Activated naive CD4-positive, alpha-beta T cell treated with anti-CD3 and anti-CD28 coated beads for 36 hours (primary cell): ENCODE data around the gene CLTA. TPM values are rescaled to one million over a fixed set of nuclear protein-coding genes. Genes with fewer than 3 reads are reported as not detected.

Experiments used
- CTCF ChIA-PET: fragments of 350-600 bp; sonication (Branson Sonifier 250); formaldehyde crosslinking; loops from one replicate; lab custom pipeline; 2021; ENCODE audit warnings: antibody characterized with exemption; lab: Charles Lee
- DNase-seq: peaks from one replicate; pipeline ENCODE4 v3.0.0-alpha.2; 2020
- H3K27ac Mint-ChIP-seq: one replicate; pipeline ENCODE4 v1.8.0; 2021; ENCODE audit warnings: mild to moderate bottlenecking, mixed read lengths
- H3K27me3 Mint-ChIP-seq: one replicate; pipeline ENCODE4 v1.8.0; 2021; ENCODE audit warnings: low read depth, mixed read lengths
- H3K36me3 Mint-ChIP-seq: one replicate; pipeline ENCODE4 v1.8.0; 2021; ENCODE audit warnings: low read depth, mixed read lengths
- H3K4me1 Mint-ChIP-seq: one replicate; pipeline ENCODE4 v1.8.0; 2021; ENCODE audit warnings: low read depth, mixed read lengths
- H3K4me3 Mint-ChIP-seq: one replicate; pipeline ENCODE4 v1.8.0; 2021; ENCODE audit warnings: mild to moderate bottlenecking, moderate library complexity, mixed read lengths
- H3K9me3 Mint-ChIP-seq: one replicate; pipeline ENCODE4 v1.8.0; 2021; ENCODE audit warnings: mixed read lengths
- intact Hi-C: fragments of 100-400 bp; cut with micrococcal nuclease; formaldehyde crosslinking; loops from one replicate; pipeline ENCODE4 v1.15.1; 2023
- total RNA-seq, 2 experiments: library from RNA; stranded (reverse); gene quantifications; one replicate each; pipeline ENCODE4 v1.2.3, GENCODE V29; 2021

Gene CLTA
- 100 to 1,000 TPM in 1 of 2 experiments, 10 to 100 TPM in 1; 96.4 to 101 TPM for total RNA-seq

GRCh38 chr9:36190388-36191289, at the start of gene CLTA:
Gene CLTA (plus strand): TSS chr9:36190921. CDS start chr9:36191057, 136 bp downstream.
- CTCF ChIA-PET: interaction anchor here (0.6 to 3.5 kb wide), 31 partner anchors 9 to 538 kb away, joined by 3 to 34 read pairs (median 4); partner anchors contain the start of gene GLIPR2
- Mint-ChIP-seq H3K36me3 (peaks cover 15% of the 10 kb centered on the region), H3K4me3 (peak within 1 kb of the TSS; percentile 84), H3K27ac (peak within 1 kb of the TSS; percentile 84), H3K4me1 (peaks cover 42% of the 10 kb centered on the region), H3K27me3 (no peaks in the 10 kb centered on the region), H3K9me3 (no peaks in the 10 kb centered on the region)
- intact Hi-C loops: loop anchor here (1.0 to 2.0 kb wide), 10 partner anchors 38 to 1080 kb away; partner anchors contain the start of genes GLIPR2, GNE, RECK and RNF38
- peak; percentile 98 for DNase-seq

DNA sequence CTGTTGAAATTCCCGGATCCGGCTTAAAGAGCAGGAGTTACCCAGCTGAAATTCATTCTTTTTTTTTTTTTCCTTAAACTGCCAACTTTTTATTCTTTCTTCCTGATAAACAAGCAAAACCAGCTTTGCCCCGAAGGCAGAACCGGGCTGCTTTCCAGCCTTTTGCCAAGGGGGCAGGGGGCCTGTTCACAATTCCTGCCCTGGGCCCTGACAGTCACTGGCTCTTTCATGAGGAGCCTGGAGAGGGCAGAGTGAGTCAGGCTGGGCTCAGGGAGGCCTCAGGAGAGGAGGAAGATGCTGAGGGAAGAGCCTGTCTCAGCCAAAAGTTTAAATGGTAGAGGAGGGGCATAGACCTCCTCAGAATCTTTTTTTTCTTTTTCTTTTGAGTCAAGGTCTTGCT, 49.4 kb upstream of the CLTA start:
- peaks cover 8% of the 10 kb centered on the region for H3K36me3 Mint-ChIP-seq
- no peak overlapping the region for H3K27ac Mint-ChIP-seq
- intact Hi-C loops: loop anchor here (5.0 kb wide), 2 partner anchors 346 to 891 kb away; partner anchors contain the start of gene PAX5
- H3K4me1 Mint-ChIP-seq: peaks cover 85% of the 10 kb centered on the region
- DNase-seq: no peak
- peaks cover 11% of the 10 kb centered on the region for H3K9me3 Mint-ChIP-seq
- CTCF ChIA-PET: interaction anchor here (0.6 to 3.4 kb wide), 4 partner anchors 9 to 50 kb away, joined by 3 to 20 read pairs (median 14); partner anchors contain the start of gene CLTA
- no peak overlapping the region for H3K4me3 Mint-ChIP-seq
- H3K27me3 Mint-ChIP-seq: no peaks in the 10 kb centered on the region

DNA sequence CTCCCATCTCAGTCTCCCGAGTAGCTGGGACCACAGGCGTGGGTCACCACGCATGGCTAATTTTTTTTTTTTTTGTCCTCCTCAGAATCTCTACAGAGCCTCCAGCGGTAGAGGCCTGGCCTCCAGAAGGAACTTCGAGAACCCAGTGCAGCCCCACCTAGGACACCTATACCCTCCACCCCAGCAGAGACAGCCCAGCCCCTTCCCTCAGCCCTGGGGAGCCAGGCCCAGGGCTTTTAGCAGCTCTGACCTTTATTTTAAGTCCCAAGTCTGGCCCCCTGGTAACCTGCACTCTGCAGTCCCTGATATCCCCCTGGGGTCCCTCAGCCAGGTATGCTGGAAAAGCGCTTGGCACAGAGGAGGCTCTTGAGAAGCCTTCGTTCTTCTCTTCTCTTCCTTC, 49.0 kb upstream of the CLTA start:
- CTCF ChIA-PET: interaction anchor here (0.6 kb wide), 2 partner anchors 49 to 512 kb away, joined by 3 read pairs; partner anchors contain the start of gene CLTA
- intact Hi-C loops: loop anchor here (5.0 kb wide), 2 partner anchors 346 to 891 kb away; partner anchors contain the start of gene PAX5
- Mint-ChIP-seq H3K4me1 (peaks cover 86% of the 10 kb centered on the region), H3K27me3 (no peaks in the 10 kb centered on the region), H3K9me3 (peaks cover 13% of the 10 kb centered on the region), H3K36me3 (peaks cover 9% of the 10 kb centered on the region), H3K4me3 (no peak overlapping the region), H3K27ac (peak overlapping the region; percentile 4)
- no peak for DNase-seq

- H3K9me3 Mint-ChIP-seq: peaks cover 13% of the 10 kb centered on the region
- peak overlapping the region; percentile 93 for H3K27ac Mint-ChIP-seq
- H3K4me3 Mint-ChIP-seq: peak overlapping the region; percentile 79
- no peaks in the 10 kb centered on the region for H3K27me3 Mint-ChIP-seq
- H3K36me3 Mint-ChIP-seq: peaks cover 15% of the 10 kb centered on the region
- peaks cover 86% of the 10 kb centered on the region for H3K4me1 Mint-ChIP-seq
- intact Hi-C loops: loop anchor here (1.0 to 5.0 kb wide), 3 partner anchors 9 to 890 kb away; partner anchors contain the start of gene PAX5
- peak; percentile 36 for DNase-seq
- CTCF ChIA-PET: interaction anchor here (1.5 to 2.3 kb wide), 4 partner anchors 9 to 40 kb away, joined by 4 to 10 read pairs (median 8); no protein-coding TSS in a partner anchor
These were observed 48.0 kb upstream of the CLTA start for GRCh38 chr9:36142510-36143244.

DNA sequence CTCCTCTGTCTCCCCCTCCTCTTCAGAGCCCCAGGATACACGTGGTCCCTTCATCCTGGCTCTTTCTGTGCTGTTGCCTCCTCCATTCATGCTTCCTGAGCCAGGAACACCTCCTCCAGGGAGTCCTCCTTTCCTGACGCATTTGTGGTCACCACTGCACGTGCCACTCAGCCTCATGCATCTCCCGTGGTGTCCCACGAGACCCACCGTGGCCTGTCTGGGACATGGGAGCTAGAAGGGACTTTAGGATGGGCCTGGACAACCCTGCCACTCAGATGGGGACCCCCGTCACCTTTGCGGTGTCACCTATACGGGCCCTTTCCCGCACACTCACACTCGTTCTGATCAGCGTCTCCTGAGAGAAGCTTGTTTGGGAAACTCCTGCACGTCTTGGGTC, 47.5 kb upstream of the CLTA start:
- no peak for DNase-seq
- Mint-ChIP-seq H3K4me1 (peaks cover 89% of the 10 kb centered on the region), H3K36me3 (peaks cover 15% of the 10 kb centered on the region), H3K9me3 (peaks cover 13% of the 10 kb centered on the region), H3K27me3 (no peaks in the 10 kb centered on the region), H3K4me3 (peak overlapping the region; percentile 79), H3K27ac (peak overlapping the region; percentile 93)
- CTCF ChIA-PET: interaction anchor here (1.3 to 2.3 kb wide), 5 partner anchors 8 to 40 kb away, joined by 3 to 10 read pairs (median 5); no protein-coding TSS in a partner anchor
- intact Hi-C loops: loop anchor here (1.0 to 5.0 kb wide), 3 partner anchors 8 to 889 kb away; partner anchors contain the start of gene PAX5

DNA sequence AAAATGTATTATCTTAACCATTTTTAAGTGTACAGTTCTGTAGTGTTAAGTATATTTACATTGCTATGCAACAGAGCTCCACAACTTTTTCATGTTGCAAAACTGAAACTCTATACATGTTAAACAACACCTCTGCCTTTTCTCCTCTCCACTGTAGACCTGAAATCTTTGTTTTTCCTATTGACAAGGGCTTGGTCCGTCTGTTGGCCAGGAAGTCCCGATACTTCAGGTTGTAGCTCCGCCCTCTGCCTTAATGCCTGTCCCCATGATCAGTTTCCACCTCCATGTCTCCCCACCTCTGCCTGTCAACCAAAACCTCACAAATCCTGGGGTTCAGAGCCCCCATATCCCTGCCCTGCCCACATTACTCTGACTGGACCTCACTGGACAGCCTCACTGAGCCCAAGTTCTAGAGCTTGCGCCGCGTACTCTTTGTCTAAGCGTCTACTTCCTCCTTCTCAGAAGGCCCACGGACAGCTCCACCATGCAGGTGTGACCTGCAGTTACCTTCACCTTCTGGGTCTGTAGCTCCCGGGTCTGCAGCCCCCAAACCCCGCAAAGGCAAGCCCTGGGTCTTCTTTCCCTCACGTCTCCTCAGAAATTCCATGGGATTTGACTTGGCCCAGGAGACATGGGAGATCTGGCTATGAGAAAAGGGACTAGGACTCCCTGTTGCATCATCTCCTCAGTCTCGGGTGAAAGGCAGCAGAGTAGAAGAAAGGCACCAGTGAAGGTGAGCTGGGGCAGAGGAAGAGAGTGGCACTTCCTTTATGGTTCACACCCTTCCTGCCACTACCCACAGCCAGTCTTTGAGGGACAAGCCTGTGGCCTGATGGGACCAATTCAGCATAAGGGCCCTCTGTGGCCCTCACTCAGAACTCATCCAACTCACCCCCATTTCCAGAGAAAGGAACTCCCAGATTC, 46.1 kb upstream of the CLTA start:
- peaks cover 13% of the 10 kb centered on the region for H3K9me3 Mint-ChIP-seq
- H3K27ac Mint-ChIP-seq: peak overlapping the region; percentile 93
- peak overlapping the region; percentile 79 for H3K4me3 Mint-ChIP-seq
- H3K27me3 Mint-ChIP-seq: no peaks in the 10 kb centered on the region
- intact Hi-C loops: loop anchor here (1.0 to 5.0 kb wide), 3 partner anchors 8 to 888 kb away; partner anchors contain the start of genes GLIPR2 and PAX5
- peak; percentile 52 for DNase-seq
- H3K4me1 Mint-ChIP-seq: peaks cover 88% of the 10 kb centered on the region
- CTCF ChIA-PET: interaction anchor here (1.0 to 2.3 kb wide), 7 partner anchors 7 to 46 kb away, joined by 3 to 10 read pairs (median 4); no protein-coding TSS in a partner anchor
- H3K36me3 Mint-ChIP-seq: peaks cover 15% of the 10 kb centered on the region

DNA sequence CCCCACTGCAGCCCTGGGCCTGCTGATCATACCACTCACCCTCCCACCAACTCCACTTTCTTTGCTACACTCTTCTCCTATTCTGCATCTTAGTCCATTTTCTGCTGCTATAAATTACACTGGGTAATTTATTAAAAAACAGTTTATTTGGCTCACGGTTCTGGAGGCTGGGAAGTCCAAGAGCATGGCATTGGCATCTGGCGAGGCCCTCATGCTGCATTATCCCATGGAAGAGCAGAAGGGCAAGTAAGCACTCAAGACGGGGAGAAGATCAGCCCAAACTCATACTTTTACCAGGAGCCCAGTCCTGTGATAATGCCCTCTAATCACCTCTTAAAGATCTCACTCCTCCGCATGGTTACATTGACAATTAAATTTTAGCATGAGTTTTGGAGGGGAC, 44.8 kb upstream of the CLTA start:
- no peak overlapping the region for H3K27ac Mint-ChIP-seq
- intact Hi-C loops: no loop called here

GRCh38 chr9:36146651-36147050, 44.1 kb upstream of the CLTA start:
- CTCF ChIA-PET: no interaction called here
- peaks cover 15% of the 10 kb centered on the region for H3K36me3 Mint-ChIP-seq
- H3K9me3 Mint-ChIP-seq: peaks cover 13% of the 10 kb centered on the region
- no peak overlapping the region for H3K27ac Mint-ChIP-seq
- intact Hi-C loops: no loop called here
- no peak for DNase-seq
- H3K4me3 Mint-ChIP-seq: no peak overlapping the region
- no peaks in the 10 kb centered on the region for H3K27me3 Mint-ChIP-seq
- H3K4me1 Mint-ChIP-seq: peaks cover 88% of the 10 kb centered on the region

More for the DNA sequence above, 44.8 kb upstream of the CLTA start:
- Mint-ChIP-seq H3K4me3 (no peak overlapping the region), H3K4me1 (peaks cover 88% of the 10 kb centered on the region), H3K36me3 (peaks cover 15% of the 10 kb centered on the region), H3K9me3 (peaks cover 13% of the 10 kb centered on the region), H3K27me3 (no peaks in the 10 kb centered on the region)
- DNase-seq: no peak
- CTCF ChIA-PET: no interaction called here

- intact Hi-C loops: no loop called here
- Mint-ChIP-seq H3K36me3 (peaks cover 15% of the 10 kb centered on the region), H3K4me1 (peaks cover 86% of the 10 kb centered on the region), H3K27me3 (no peaks in the 10 kb centered on the region), H3K27ac (no peak overlapping the region), H3K9me3 (peaks cover 13% of the 10 kb centered on the region), H3K4me3 (no peak overlapping the region)
- no peak for DNase-seq
- CTCF ChIA-PET: interaction anchor here (0.6 to 1.5 kb wide), 2 partner anchors 45 to 153 kb away, joined by 9 to 12 read pairs; no protein-coding TSS in a partner anchor
These were observed 43.1 kb upstream of the CLTA start for GRCh38 chr9:36147441-36148175.

GRCh38 chr9:36148311-36149051, 42.2 kb upstream of the CLTA start:
- H3K27ac Mint-ChIP-seq: no peak overlapping the region
- H3K9me3 Mint-ChIP-seq: peaks cover 13% of the 10 kb centered on the region
- DNase-seq: peak; percentile 69
- CTCF ChIA-PET: interaction anchor here (0.6 to 3.6 kb wide), 6 partner anchors 9 to 154 kb away, joined by 3 to 20 read pairs (median 6); no protein-coding TSS in a partner anchor
- no peaks in the 10 kb centered on the region for H3K27me3 Mint-ChIP-seq
- no peak overlapping the region for H3K4me3 Mint-ChIP-seq
- H3K36me3 Mint-ChIP-seq: peaks cover 15% of the 10 kb centered on the region
- peaks cover 82% of the 10 kb centered on the region for H3K4me1 Mint-ChIP-seq
- intact Hi-C loops: no loop called here
